GM19351 (cell line): Measurements from ENCODE around the gene MRPL11.
"Not testable (repeated sequence)": the region's sequence is repeated elsewhere in the genome, so short reads cannot be mapped to it uniquely, and the experiment has no call there.

Source experiments
- ATAC-seq: cut with Tn5 transposase; IDR thresholded peaks from one replicate; pipeline ENCODE4 v1.9.1; 2021; ENCODE audit warnings: mild to moderate bottlenecking, moderate library complexity; ENCODE audit not compliant: unreplicated experiment

The MRPL11 gene

DNA sequence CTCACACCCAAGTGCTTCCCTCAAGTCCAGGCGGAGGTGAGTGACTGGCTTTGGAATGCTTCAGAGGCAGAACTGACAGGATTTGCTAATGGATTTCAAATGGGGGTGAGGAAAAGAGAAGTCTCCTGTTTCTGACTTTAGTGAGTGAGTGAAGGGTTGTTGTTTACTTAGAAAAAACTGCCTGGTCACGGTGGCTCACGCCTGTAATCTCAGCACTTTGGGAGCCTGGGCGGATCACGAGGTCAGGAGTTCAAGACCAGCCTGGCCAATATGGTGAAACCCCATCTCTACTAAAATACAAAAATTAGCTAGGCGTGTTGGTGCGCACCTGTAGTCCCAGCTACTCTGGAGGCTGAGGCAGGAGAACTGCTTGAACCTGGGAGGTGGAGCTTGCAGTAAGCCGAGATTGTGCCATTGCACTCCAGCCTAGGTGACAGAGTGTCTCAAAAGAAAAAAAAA, 6.7 kb downstream of the MRPL11 start:
- ATAC-seq: not testable (repeated sequence)

DNA sequence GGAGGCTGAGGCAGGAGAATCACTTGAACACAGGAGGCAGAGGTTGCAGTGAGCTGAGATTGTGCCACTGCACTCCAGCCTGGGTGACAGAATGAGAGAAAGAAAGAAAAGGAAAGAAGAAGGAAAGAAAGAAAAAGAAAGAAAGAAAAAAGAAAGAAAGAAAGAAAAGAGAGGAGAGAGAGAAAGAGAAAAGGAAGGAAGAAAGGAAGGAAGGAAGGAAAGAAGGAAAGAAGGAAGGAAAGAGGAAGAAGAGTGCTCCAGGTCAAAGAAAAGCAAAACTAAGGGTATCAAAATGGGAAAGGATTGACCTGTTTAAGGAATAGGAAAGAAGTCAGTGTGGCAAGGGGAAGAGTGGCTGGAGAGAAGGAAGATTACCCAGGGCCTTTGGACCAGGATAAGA, 7.4 kb downstream of the MRPL11 start:
- not testable (repeated sequence) for ATAC-seq

DNA sequence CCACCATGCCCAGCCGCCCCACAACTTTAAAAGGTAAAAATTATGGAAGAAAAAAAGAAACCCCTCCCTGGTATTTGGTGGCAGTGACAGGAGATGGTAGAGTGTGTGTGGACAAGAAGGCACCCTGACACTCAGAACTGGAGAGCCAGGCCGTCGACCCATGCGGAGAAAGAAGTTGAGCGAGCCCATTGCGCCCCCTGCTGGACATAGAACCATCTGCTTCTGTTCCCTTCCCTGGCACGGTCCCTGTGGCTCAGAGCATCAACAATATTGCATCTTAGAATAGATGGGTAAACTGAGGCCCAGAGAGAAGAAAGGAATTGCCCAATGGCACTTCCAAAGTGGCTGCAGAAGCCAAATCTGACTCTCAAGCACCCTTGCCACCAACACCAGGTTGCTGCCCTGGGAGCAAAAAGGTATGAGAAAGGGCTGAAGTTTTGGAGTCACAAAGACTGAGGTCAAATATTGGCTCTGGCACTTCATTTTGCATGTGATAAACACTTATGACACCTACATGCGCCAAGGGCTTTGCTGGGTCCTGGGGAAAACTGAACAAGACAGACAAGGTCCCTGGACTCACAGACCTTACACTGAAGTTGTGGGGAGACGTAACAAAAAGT, 8.6 kb downstream of the MRPL11 start:
- no peak for ATAC-seq

DNA sequence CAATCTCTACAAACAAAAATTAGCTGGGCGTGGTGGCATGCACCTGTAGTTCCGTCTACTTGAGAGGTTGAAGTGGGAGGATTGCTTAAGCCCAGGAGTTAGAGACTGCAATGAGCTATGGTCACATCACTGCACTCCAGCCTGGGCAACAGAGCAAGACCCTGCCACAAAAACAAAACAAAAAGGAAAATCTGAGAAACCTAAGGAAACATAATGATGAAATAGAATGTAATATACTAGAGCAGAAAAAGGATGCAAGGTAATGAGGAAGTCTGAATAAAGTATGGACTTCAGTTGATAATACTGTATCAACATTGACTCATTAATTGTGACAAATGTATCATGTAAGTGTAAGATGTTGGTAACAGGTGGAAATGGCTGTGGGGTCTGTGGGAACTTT, 9.7 kb downstream of the MRPL11 start:
- no peak for ATAC-seq

DNA sequence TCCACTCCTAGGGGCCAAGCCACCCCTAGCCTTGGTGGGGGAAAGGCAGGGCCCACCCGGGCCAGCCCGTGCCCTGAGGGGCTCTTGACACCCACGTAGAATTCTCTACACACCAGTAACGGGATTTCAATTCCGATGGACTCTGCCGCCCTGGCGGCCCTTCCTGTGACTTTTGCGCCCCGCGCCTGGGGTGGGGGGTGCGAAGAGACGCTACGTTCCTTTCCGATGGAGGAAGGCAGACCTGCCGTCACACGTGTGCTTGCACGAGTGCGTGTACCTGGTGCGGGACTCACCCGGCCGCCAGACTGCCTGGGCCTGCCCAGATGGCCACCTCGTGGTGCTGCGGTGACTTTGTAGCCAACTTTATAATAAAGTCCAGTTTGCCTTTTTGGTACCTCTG, 12.3 kb downstream of the MRPL11 start:
- ATAC-seq: no peak

DNA sequence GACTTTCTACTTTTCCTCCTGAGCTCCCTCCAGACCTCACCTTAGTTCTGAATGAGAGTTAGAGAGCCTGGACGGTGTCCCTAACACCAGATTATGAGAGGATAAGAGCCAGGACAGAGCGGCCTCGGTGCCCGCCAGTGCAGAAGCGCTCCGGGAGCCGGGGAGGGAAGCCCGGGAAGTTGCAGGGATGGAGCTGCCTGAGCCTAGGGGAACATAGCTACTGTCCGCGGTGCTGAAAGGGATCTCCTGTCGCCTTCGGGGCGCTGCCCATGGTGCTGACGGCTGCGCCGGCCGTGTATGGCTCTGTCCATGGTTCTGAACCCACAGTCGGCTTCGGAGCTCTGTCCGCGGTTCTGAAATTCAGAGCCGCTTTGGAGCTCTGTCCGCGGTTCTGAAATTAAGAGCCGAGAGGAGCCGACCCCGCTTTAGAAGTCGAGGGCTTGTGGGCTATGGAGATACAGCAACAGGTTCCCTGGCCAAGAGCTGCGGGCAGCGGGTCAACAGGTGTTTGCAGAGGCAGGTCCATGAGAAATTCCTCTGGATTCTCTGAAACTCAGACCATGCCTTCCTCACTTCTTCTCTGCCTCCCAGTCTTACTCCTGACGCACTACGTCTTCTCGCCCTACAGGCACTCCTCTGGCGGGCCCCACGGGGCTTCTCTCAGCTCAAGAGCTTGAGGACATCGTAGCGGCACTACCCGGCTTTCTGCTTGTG, 17.0 kb downstream of the MRPL11 start:
- ATAC-seq: no peak

DNA sequence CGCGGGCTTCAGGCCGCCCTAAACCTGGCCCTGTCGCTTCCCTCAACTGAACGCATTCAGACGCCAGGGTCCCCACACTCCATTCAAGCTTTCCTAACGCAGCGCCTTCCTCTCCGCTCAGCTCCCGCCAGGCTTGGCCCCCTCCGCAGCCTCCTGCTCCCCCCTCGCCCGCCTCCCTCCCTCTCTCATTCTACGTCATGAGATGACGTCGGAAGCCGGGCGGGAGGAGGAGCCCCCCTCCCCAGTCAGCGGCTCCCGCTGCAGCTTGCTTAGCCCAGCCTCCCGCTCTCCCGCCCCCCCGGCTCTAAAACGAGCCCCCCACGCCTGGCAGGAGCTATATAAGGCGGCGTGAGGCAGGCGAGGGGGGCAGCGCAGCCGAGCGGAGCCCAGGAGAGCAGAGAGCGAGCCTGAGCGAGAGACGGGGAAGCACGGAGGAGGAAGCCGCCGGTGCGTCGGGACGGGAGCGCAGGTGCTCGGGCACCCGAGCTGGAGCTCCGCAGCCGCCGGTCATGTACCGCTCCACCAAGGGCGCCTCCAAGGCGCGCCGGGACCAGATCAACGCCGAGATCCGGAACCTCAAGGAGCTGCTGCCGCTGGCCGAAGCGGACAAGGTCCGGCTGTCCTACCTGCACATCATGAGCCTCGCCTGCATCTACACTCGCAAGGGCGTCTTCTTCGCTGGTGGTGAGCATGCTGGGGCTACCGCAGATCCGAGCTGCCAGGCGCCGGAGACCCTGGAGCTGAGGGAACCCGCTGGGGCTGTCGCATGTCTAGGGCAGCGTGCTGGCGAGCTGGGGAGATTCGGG, 17.8 kb downstream of the MRPL11 start, which contains the start of gene NPAS4:
Gene NPAS4, plus strand, starts transcription at position 365 of the 806 bp plus-strand sequence. Its CDS starts 145 bp downstream, at position 510.
- ATAC-seq: no peak

DNA sequence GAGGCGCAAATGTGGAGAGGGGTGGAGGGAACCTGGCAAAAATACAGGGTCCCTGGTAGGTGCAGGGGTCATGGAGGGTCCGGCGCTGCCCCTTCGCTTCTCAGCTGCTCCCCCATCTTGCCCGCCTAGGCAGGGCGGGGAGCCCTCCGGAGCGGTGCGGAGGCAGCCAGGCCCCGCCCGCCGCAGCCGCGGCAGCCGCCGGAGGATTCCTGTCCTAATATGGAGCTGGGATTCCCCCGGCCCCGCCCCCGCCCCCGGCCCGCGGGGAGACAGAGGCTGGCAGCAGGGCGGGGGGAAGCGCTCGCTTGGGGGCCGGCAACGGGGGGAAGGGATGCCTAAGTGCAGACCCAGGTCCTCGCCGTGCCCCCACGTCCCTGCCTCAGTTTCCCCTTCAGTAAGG, 18.8 kb downstream of the MRPL11 start:
- no peak for ATAC-seq

DNA sequence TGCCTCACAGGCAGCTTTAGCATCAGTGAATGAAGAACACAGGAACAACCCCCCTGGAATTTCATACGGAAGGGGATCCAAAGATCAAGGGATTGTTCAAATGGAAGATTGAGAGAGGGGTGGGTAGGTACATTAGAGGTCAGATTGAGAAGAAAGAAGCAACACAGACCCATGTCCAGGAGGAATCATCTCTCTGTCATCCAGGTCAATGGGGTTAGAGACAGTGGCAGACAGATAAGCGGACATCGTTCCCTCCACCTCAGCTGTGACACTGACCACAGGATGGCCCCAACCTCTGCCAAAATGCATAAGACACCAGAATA, 19.7 kb downstream of the MRPL11 start:
- ATAC-seq: no peak

DNA sequence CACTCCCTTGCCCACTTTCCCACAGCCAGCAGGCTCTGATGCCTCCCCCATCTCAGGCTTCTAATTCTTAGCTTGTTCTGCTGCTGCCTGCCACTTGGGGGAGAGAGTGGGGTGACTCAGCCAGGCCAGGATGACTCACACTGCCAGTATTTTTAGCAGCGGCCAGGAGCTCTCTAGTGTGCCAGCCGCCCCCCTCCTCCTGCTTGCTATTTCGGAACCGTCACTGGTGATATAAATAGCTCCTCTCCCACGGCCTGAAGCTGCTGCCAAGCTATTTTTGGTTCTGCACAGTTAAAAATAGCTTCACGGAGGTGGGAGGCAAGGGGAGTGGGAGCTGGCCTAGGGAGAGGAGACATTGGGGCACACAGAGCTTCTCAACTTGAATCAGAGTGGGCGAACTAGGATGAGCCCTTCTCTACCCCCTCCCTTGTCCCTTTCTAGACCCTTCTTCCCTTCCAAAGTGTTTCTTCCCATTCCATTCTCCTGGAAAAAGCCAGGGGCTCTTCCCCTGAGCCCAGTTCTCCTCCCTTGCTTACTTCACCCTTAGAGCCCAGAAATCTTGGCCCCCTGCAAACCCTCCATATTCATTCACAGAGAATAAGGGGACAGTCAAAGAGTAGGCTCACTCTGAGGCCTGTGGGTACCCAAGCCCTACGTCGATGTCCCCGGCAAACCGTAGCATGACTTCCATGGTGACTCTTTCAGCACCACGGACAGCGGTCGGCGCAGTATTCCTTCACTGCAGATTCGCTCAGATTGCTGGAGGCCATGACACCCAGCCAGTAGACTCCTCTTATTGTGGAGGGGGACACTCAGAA, 20.3 kb downstream of the MRPL11 start:
- ATAC-seq: no peak

DNA sequence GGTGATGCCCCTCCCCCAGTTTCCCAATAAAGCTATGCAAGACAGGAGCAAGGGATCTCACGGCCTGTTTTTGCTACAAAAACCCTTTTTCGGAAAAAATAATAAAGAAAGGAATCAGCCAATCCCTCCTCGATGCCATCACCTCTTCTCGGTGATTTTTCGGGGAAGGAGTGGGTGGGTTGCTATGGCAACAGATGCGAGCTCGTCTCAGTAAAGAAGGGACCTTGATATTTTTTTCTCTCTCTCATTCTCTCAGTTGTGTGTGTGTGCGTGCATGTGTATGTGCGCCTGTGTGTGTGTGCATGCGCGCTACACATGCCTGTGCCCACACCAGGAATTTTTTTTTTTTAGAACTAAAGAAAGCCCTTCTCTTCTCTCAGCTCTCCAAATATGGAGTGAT, 21.6 kb downstream of the MRPL11 start:
- no peak for ATAC-seq

DNA sequence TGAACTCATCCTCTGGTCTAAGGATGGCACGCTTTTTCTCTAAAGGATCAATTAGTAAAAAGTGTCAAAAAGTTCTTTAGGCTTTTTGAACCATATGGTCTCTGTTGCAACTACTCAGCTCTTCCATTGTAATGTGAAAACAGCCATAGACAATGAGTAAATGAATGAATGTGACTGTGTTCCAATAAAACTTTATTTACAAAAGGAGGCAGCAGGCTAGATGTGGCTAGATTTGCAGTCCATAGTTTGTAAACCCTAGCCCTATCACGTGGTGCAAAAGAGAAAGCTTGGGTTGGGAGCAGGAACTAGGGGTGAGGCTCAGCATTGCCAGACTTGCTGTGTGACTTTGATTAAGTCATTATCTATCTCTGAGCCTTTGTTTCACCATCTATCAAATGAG, 23.2 kb downstream of the MRPL11 start:
- ATAC-seq: no peak

DNA sequence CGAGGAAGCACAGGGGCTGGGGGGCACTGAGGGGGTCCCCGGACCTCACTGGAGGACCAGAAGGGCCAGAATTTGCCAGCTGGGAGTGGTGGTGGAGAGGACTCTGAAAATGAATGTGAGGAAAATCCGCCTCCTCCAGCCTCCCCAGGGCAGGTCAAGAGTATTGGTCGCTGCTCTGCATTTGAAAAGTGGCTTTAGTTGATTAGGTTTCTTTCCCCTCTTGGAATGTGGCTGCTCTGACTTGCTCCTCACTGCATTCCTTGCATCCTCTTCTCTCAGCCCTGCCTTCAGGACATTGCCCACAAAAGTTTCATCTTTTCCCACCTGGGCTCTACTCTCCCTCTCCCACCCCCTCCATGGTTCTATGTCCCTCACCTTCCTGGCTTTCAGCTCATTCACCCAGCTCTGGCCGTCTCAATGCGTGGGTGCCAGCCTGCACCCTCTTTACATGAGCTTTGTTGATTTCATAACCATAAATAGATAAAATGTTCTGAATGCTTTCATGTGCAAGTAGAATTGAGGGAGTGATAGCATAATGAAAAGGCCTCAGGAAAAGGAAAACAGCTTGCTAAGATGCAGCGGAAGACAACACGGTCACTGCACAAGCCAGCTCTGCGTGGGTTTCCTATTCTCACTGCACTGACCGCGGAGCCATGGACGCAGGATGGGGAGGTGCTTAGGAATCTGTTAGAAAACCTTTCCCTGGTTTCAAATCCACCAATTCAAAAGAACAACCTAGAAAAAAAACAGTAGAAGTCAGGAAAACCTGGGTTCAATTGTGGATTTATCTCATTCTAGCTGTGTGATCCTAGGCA, 24.3 kb downstream of the MRPL11 start:
- ATAC-seq: no peak

DNA sequence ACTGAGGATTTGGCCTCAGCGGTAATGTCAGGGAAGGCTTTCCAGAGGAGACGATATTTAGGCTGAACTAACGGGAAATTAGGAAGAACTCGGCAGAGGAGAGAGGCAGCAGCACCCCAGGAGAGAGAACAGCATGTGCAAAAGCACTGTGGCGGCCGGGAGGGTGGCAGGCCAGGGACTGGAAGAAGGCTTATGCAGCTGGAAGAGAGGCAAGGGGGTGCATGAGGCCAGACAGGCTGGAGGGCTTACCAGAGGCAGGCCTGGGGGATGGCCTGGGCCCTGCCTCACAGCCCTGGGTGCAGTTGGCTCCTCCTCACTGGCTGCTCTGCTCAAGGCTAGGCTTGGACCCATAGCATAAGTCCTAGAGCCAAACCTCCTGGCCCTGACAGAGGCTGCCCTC, 25.5 kb downstream of the MRPL11 start:
- no peak for ATAC-seq

DNA sequence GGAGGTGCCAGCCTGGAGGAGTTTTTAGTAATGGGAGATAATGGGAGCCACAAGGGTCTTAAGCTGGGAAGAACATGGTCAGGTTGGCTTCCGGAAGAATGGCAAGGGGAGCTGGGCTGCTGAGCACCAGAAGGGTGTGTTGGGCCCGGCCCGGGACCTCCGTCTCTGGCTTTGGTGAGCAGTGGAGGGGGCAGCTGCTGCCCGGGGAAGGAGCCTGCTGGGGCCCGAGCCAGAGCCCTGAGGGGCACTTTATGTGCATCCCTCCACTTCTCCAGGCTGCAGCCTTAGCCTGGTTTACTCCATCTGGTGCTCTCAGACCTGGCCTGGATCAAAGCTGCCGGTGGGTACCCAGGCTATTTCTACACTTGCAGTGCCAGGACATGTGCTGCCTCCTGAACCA, 26.5 kb downstream of the MRPL11 start:
- no peak for ATAC-seq

DNA sequence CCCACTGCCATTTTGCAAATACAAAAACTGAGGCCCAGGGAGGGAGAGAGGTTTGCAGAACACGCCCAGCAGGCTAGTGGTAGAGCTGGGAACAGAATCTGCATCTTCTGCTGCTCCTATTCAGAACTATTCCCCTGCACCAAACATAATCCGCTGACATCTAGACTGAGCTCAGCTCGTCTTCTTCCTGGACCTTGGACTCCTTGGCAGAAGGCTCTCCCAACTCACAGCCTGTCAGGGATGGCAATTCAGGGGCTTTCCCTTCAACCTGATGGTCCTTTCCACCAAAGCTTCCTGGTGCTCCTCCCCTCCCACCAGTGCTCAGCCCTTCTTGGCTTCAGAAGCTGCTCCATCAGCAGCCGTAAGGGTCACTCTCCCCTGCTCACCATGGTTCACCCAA, 27.3 kb downstream of the MRPL11 start:
- no peak for ATAC-seq

DNA sequence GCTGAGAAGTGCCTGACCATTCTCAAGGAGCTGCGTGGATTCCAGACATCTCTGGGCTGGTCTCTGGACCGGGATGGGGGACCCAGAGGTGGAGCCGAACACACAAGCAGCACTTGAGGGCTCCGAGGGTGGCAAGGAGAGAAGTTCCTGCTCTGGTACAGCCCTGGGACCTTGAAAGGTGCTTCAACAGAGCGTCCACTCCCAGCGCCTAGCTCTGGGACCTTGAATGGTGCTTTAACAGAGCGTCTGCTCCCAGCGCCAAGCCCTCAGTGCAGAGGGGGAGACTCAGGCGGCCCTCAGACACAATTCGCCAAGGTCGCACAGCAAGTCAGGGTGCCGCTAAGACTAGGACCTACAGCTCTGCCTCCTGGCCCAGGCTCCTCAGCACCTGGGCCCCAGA, 28.5 kb downstream of the MRPL11 start:
- ATAC-seq: no peak

DNA sequence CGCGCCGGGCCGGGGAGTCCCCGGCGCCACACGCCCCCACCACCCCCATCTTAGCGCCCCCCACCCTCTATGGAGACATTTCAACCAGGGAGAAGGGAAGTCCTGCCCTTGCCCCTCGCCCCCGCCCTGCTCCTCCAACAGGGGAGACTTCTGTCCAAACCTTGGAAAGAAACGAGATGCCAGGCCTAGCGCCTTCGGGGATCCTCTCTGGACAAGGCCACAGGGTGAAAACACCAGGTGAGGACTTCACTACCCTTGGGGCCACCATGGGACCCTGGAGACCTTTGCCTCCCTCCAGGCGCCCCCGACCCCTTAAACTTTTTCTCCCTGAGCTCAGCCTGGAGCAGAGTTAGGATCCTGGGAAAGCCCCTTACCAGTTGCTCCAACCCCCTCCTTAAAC, 29.4 kb downstream of the MRPL11 start:
- no peak for ATAC-seq

DNA sequence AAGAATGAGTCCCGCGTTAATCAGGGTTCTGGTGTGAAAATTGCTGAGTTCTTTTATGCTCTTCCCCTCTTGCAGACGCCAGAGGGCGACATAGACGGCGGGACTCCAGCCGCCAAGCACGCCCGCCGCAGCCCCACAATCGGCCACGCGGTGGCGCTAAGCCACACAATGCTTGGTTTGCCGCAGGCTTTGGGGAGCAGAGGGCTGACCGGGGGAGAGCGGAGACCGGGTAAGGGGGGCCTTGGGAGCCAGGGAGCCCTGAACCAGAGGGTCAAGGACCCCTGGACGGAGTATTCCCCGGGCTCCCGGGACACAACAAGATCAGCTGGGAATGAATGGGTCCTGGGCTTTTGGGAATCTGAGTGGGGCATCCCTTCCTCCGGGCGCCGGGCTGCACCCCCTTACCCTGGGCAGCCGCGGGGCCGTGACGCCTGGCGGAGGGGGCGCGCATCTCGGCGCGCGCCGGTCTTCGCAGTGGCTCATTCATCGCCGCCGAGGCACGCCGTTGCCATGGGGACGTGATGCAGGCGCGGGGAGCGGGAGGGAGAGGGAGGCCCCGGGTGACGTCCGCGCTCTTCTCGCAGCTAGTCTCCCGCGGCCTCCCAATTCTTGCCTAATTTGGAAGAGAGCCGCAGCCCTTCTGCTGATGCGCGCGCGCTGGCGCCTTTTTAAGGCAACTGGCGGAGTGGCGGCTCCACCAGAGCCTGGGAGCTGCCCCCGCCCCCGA, 30.0 kb downstream of the MRPL11 start:
- no peak for ATAC-seq

DNA sequence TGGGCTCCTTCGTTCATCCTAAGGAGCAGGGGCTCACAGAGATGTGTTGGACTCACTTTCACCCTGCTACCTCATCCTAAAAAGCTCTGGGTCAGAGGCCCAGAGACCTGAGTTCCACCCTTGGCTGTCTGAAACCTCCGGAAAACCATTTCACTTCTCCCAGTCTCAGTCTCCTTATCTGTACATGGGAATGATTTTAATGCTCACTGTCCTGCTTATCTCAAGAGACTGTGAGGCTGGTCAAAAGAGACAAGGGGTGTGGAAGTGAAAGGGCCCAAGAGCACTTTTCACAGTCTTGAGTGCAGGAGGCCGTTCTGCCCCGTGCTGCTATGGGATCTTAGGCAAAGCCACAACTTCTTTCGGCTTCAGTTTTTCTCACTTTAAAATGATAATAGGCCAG, 31.0 kb downstream of the MRPL11 start:
- ATAC-seq: no peak
